ENCODE data around the gene ITGBL1. TPM values are rescaled to one million over a fixed set of nuclear protein-coding genes. Genes with fewer than 3 reads are reported as not detected.

Gene ITGBL1
- total RNA-seq, 3 donors from 2014 or later (not counting 1 experiment from before 2014, with no cell fraction given) = not detected

- H3K27ac ChIP-seq (ENCODE audit: low read length) = no peak overlapping the region
- H3K27me3 ChIP-seq (ENCODE audit: control insufficient read depth, insufficient read depth, low read length) = no peaks in the 10 kb centered on the region
- H3K4me1 ChIP-seq (ENCODE audit: control insufficient read depth, insufficient read depth, low read length) = no peaks in the 10 kb centered on the region
- no peaks in the 10 kb centered on the region for H3K4me1 Mint-ChIP-seq
- peaks cover 3 to 4% of the 10 kb centered on the region in 2 donors for H3K9me3 Mint-ChIP-seq
- no peak overlapping the region for H3K27ac Mint-ChIP-seq
- intact Hi-C loops (cut with micrococcal nuclease) = no loop called here
- DNase-seq (no peak), ATAC-seq (no peak)
- H3K4me3 Mint-ChIP-seq = no peak overlapping the region
- no peak for TF ChIP-seq CTCF (IDR thresholded peaks at IDR 0.05)
- no peaks in the 10 kb centered on the region for H3K36me3 ChIP-seq (ENCODE audit: control insufficient read depth, insufficient read depth, low read length)
- no peaks in the 10 kb centered on the region for H3K27me3 Mint-ChIP-seq (ENCODE audit: low read depth in 2 of 2)
- no peaks in the 10 kb centered on the region for H3K36me3 Mint-ChIP-seq
- WGBS (ENCODE audit: insufficient coverage) = 85% methylated on average over 9 of the region's 9 CpGs
- H3K9me3 ChIP-seq (ENCODE audit: control insufficient read depth, insufficient read depth, low read length) = no peaks in the 10 kb centered on the region
- H3K4me3 ChIP-seq (ENCODE audit: low read length) = no peak overlapping the region
These were observed 287.1 kb downstream of the ITGBL1 start for GRCh38 chr13:101739382-101740178.

GRCh38 chr13:101746513-101746912 is 294.0 kb downstream of the ITGBL1 start:
- no peak for TF ChIP-seq CTCF (IDR thresholded peaks at IDR 0.05)
- WGBS (ENCODE audit: insufficient coverage) = 80% methylated on average over 1 of the region's 2 CpGs
- no peaks in the 10 kb centered on the region for H3K4me1 Mint-ChIP-seq
- no peaks in the 10 kb centered on the region for H3K36me3 Mint-ChIP-seq
- Histone ChIP-seq H3K27ac (ENCODE audit: low read length) (no peak overlapping the region), H3K36me3 (ENCODE audit: control insufficient read depth, insufficient read depth, low read length) (no peaks in the 10 kb centered on the region), H3K4me3 (ENCODE audit: low read length) (no peak overlapping the region), H3K9me3 (ENCODE audit: control insufficient read depth, insufficient read depth, low read length) (no peaks in the 10 kb centered on the region), H3K27me3 (ENCODE audit: control insufficient read depth, insufficient read depth, low read length) (no peaks in the 10 kb centered on the region), H3K4me1 (ENCODE audit: control insufficient read depth, insufficient read depth, low read length) (no peaks in the 10 kb centered on the region)
- intact Hi-C loops (cut with micrococcal nuclease) = no loop called here
- ATAC-seq = no peak
- DNase-seq = no peak
- no peaks in the 10 kb centered on the region for H3K27me3 Mint-ChIP-seq (ENCODE audit: low read depth in 2 of 2)
- H3K9me3 Mint-ChIP-seq = peaks cover 2 to 3% of the 10 kb centered on the region in 2 donors
- H3K4me3 Mint-ChIP-seq = no peak overlapping the region
- no peak overlapping the region for H3K27ac Mint-ChIP-seq

GRCh38 chr13:101747039-101747438 is 294.6 kb downstream of the ITGBL1 start:
- WGBS (ENCODE audit: insufficient coverage) = no CpG with 5 or more reads among the region's 1 CpG
- Mint-ChIP-seq H3K27me3 (ENCODE audit: low read depth in 2 of 2) (no peaks in the 10 kb centered on the region), H3K27ac (no peak overlapping the region)

More at GRCh38 chr13:101747039-101747438, 294.6 kb downstream of the ITGBL1 start:
- H3K4me1 Mint-ChIP-seq = no peaks in the 10 kb centered on the region
- no peaks in the 10 kb centered on the region for H3K36me3 Mint-ChIP-seq
- no peak for TF ChIP-seq CTCF (IDR thresholded peaks at IDR 0.05)
- no peak overlapping the region for H3K4me3 ChIP-seq (ENCODE audit: low read length)
- ATAC-seq = no peak
- intact Hi-C loops (cut with micrococcal nuclease) = no loop called here
- H3K4me1 ChIP-seq (ENCODE audit: control insufficient read depth, insufficient read depth, low read length) = no peaks in the 10 kb centered on the region
- no peak overlapping the region for H3K4me3 Mint-ChIP-seq
- H3K27me3 ChIP-seq (ENCODE audit: control insufficient read depth, insufficient read depth, low read length) = no peaks in the 10 kb centered on the region
- no peaks in the 10 kb centered on the region for H3K36me3 ChIP-seq (ENCODE audit: control insufficient read depth, insufficient read depth, low read length)
- H3K9me3 Mint-ChIP-seq = peaks cover 2 to 3% of the 10 kb centered on the region in 2 donors
- DNase-seq = no peak
- no peaks in the 10 kb centered on the region for H3K9me3 ChIP-seq (ENCODE audit: control insufficient read depth, insufficient read depth, low read length)
- no peak overlapping the region for H3K27ac ChIP-seq (ENCODE audit: low read length)
